SH-SY5Y (cell line): ENCODE data around the gene RAD23A.

ENCODE experiments used
- GATA2 ChIP-seq: IDR thresholded peaks from 2 replicates; pipeline ENCODE4 v1.6.1; 2011; ENCODE audit warnings: mild to moderate bottlenecking, low read depth, low read length
- GATA3 ChIP-seq: IDR thresholded peaks from 2 replicates; pipeline ENCODE4 v1.6.1; 2011; ENCODE audit warnings: low read depth, mild to moderate bottlenecking, low read length, moderate library complexity

GRCh38 chr19:12979974-12980373 lies 34.3 kb downstream of the RAD23A start:
- no peak for TF ChIP-seq GATA2
- TF ChIP-seq GATA3 = no peak
